NT2/D1 (cell line): ENCODE measurements around the gene TJAP1.

Experiments
- YY1 ChIP-seq: IDR thresholded peaks from 2 replicates; pipeline ENCODE4 v1.6.1; 2011; ENCODE audit not compliant: insufficient read length, insufficient read depth
- ZNF274 ChIP-seq: IDR thresholded peaks from 2 replicates; pipeline ENCODE4 v1.6.1; 2011; ENCODE audit warnings: mild to moderate bottlenecking, low read depth, low read length

GRCh38 chr6:43437700-43438099 lies 39.7 kb upstream of the TJAP1 start:
- no peak for TF ChIP-seq YY1
- no peak for TF ChIP-seq ZNF274
